IMR-90 (cell line): ENCODE data around the gene DIAPH2.

Experiments
- CHD1 ChIP-seq: IDR thresholded peaks from 2 replicates; pipeline ENCODE4 v1.6.1; 2012; ENCODE audit warnings: low read depth, low read length, improper control_type of control experiment
- MAZ ChIP-seq: IDR thresholded peaks from 2 replicates; pipeline ENCODE4 v1.6.1; 2012; ENCODE audit warnings: low read depth, mild to moderate bottlenecking, low read length, improper control_type of control experiment, moderate library complexity, borderline replicate concordance
- POLR2A ChIP-seq: IDR thresholded peaks from 2 replicates; pipeline ENCODE4 v1.6.1; 2012; ENCODE audit warnings: mild to moderate bottlenecking, low read depth, low read length
- RAD21 ChIP-seq: IDR thresholded peaks from 2 replicates; pipeline ENCODE4 v1.6.1; 2012; ENCODE audit warnings: low read length, improper control_type of control experiment
- TF ChIP-seq, protein P1 (sequence below): conservative IDR thresholded peaks from 2 replicates; pipeline ENCODE4 v1.5.1; 2012; ENCODE audit warnings: mild to moderate bottlenecking, low read depth, low read length, improper control_type of control experiment

- TF ChIP-seq, protein P1, sequence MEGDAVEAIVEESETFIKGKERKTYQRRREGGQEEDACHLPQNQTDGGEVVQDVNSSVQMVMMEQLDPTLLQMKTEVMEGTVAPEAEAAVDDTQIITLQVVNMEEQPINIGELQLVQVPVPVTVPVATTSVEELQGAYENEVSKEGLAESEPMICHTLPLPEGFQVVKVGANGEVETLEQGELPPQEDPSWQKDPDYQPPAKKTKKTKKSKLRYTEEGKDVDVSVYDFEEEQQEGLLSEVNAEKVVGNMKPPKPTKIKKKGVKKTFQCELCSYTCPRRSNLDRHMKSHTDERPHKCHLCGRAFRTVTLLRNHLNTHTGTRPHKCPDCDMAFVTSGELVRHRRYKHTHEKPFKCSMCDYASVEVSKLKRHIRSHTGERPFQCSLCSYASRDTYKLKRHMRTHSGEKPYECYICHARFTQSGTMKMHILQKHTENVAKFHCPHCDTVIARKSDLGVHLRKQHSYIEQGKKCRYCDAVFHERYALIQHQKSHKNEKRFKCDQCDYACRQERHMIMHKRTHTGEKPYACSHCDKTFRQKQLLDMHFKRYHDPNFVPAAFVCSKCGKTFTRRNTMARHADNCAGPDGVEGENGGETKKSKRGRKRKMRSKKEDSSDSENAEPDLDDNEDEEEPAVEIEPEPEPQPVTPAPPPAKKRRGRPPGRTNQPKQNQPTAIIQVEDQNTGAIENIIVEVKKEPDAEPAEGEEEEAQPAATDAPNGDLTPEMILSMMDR = no peak
- no peak for TF ChIP-seq POLR2A
- TF ChIP-seq RAD21 = no peak
- TF ChIP-seq MAZ = no peak
- TF ChIP-seq CHD1 = no peak
These were observed 629.7 kb downstream of the DIAPH2 start for GRCh38 chrX:97314345-97314744.
